DMS 273 treated with DMSO at 0.1 percent for 48 hours (cell line): ENCODE results near the gene TAOK3.
"Not testable (repeated sequence)": the region's sequence is repeated elsewhere in the genome, so short reads cannot be mapped to it uniquely, and the experiment has no call there.

Experiments
- DNase-seq: peaks from one replicate; lab custom pipeline; 2025; lab: John Stamatoyannopoulos, UW

TAOK3 gene

GRCh38 chr12:118299791-118300460 is 72.8 kb downstream of the TAOK3 start:
- DNase-seq: no peak

GRCh38 chr12:118297284-118297683 is 75.4 kb downstream of the TAOK3 start:
- DNase-seq: no peak

GRCh38 chr12:118292836-118293235 is 79.9 kb downstream of the TAOK3 start:
- DNase-seq: no peak

- peak; percentile 38 for DNase-seq
Observed at GRCh38 chr12:118290130-118290529, 82.6 kb downstream of the TAOK3 start.

- peak; percentile 84 for DNase-seq
Observed at GRCh38 chr12:118288174-118288573, 84.5 kb downstream of the TAOK3 start.

- DNase-seq: no peak
Observed at GRCh38 chr12:118287728-118288127, 85.0 kb downstream of the TAOK3 start.

- no peak for DNase-seq
Observed at GRCh38 chr12:118282767-118283166, 89.9 kb downstream of the TAOK3 start.

- not testable (repeated sequence) for DNase-seq
Observed at GRCh38 chr12:118278288-118278687, 94.4 kb downstream of the TAOK3 start.

GRCh38 chr12:118274066-118274465 is 98.6 kb downstream of the TAOK3 start:
- DNase-seq: no peak

GRCh38 chr12:118271770-118272417 is 100.8 kb downstream of the TAOK3 start:
- DNase-seq: no peak

GRCh38 chr12:118271183-118271582 is 101.5 kb downstream of the TAOK3 start:
- DNase-seq: no peak

- no peak for DNase-seq
Observed at GRCh38 chr12:118269806-118270205, 102.9 kb downstream of the TAOK3 start.

GRCh38 chr12:118259079-118259478 is 113.6 kb downstream of the TAOK3 start:
- DNase-seq: no peak

- no peak for DNase-seq
Observed at GRCh38 chr12:118256352-118256751, 116.4 kb downstream of the TAOK3 start.

- no peak for DNase-seq
Observed at GRCh38 chr12:118249547-118249946, 123.2 kb downstream of the TAOK3 start.

- DNase-seq: not testable (repeated sequence)
Observed at GRCh38 chr12:118245886-118246285, 126.8 kb downstream of the TAOK3 start.

GRCh38 chr12:118238888-118239287 is 133.8 kb downstream of the TAOK3 start:
- no peak for DNase-seq

- DNase-seq: no peak
Observed at GRCh38 chr12:118237908-118238307, 134.8 kb downstream of the TAOK3 start.

- no peak for DNase-seq
Observed at GRCh38 chr12:118237052-118237665, 135.5 kb downstream of the TAOK3 start.

- DNase-seq: no peak
Observed at GRCh38 chr12:118220702-118221101, 152.0 kb downstream of the TAOK3 start.

- DNase-seq: no peak
Observed at GRCh38 chr12:118219772-118220171, 152.9 kb downstream of the TAOK3 start.

- DNase-seq: no peak
Observed at GRCh38 chr12:118219106-118219505, 153.6 kb downstream of the TAOK3 start.

GRCh38 chr12:118213452-118213851 is 159.3 kb downstream of the TAOK3 start:
- no peak for DNase-seq
